GM12878 (cell line): ENCODE data around the gene MFAP4.

Source experiments
- BRCA1 ChIP-seq: IDR thresholded peaks from 2 replicates; pipeline ENCODE4 v1.6.1; 2011; ENCODE audit warnings: low read depth, low read length, improper control_type of control experiment
- DPF2 ChIP-seq: fragments of 450-650 bp; IDR thresholded peaks from 2 replicates; pipeline ENCODE4 v1.6.1; 2017; ENCODE audit warnings: mild to moderate bottlenecking
- EGR1 ChIP-seq, 2 experiments: IDR thresholded peaks; 1 replicate in 1 of 2; 2 replicates in 1 of 2; pipeline ENCODE4 v1.6.1; 2011 to 2012; ENCODE audit warnings: low read depth in 2 of 2, low read length in 2 of 2, borderline replicate concordance in 1 of 2, mild to moderate bottlenecking in 1 of 2, moderate library complexity in 1 of 2
- EZH2 ChIP-seq: IDR thresholded peaks from 2 replicates; pipeline ENCODE4 v1.6.1; 2012; ENCODE audit warnings: low read depth, mild to moderate bottlenecking, control low read depth, inconsistent platforms, low read length, borderline replicate concordance; ENCODE audit not compliant: control insufficient read depth
- PKNOX1 ChIP-seq: fragments of 450-650 bp; IDR thresholded peaks from 2 replicates; pipeline ENCODE4 v1.6.1; 2016; ENCODE audit warnings: mild to moderate bottlenecking
- TCF12 ChIP-seq: IDR thresholded peaks from 2 replicates; pipeline ENCODE4 v1.6.1; 2011; ENCODE audit warnings: low read depth, mild to moderate bottlenecking, low read length
- TF ChIP-seq, protein P1 (sequence below): IDR thresholded peaks from 2 replicates; pipeline ENCODE4 v1.6.1; 2011; ENCODE audit warnings: low read depth, low read length, improper control_type of control experiment, borderline replicate concordance
- TF ChIP-seq, protein P2 (sequence below), 3 experiments: IDR thresholded peaks in 2 of 3; conservative IDR thresholded peaks in 1 of 3; 2 replicates each; pipeline ENCODE4 v1.5.1; 2011; ENCODE audit warnings: low read depth in 3 of 3, low read length in 3 of 3, mild to moderate bottlenecking in 3 of 3, control low read depth in 2 of 3, moderate library complexity in 2 of 3, inconsistent platforms in 1 of 3, mixed read lengths in 1 of 3; ENCODE audit not compliant: control insufficient read depth in 2 of 3, insufficient read depth in 1 of 3; ENCODE audit errors: extremely low read depth in 1 of 3

- no peak for TF ChIP-seq DPF2
- TF ChIP-seq EZH2 = no peak
- TF ChIP-seq, protein P1, sequence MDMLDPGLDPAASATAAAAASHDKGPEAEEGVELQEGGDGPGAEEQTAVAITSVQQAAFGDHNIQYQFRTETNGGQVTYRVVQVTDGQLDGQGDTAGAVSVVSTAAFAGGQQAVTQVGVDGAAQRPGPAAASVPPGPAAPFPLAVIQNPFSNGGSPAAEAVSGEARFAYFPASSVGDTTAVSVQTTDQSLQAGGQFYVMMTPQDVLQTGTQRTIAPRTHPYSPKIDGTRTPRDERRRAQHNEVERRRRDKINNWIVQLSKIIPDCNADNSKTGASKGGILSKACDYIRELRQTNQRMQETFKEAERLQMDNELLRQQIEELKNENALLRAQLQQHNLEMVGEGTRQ = no peak
- TF ChIP-seq, protein P2, sequence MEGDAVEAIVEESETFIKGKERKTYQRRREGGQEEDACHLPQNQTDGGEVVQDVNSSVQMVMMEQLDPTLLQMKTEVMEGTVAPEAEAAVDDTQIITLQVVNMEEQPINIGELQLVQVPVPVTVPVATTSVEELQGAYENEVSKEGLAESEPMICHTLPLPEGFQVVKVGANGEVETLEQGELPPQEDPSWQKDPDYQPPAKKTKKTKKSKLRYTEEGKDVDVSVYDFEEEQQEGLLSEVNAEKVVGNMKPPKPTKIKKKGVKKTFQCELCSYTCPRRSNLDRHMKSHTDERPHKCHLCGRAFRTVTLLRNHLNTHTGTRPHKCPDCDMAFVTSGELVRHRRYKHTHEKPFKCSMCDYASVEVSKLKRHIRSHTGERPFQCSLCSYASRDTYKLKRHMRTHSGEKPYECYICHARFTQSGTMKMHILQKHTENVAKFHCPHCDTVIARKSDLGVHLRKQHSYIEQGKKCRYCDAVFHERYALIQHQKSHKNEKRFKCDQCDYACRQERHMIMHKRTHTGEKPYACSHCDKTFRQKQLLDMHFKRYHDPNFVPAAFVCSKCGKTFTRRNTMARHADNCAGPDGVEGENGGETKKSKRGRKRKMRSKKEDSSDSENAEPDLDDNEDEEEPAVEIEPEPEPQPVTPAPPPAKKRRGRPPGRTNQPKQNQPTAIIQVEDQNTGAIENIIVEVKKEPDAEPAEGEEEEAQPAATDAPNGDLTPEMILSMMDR (IDR thresholded peaks at IDR 0.05 in 2 of 3, conservative IDR thresholded peaks at IDR 0.05 in 1 of 3; ENCODE audit: control insufficient read depth in 2 of 3, extremely low read depth in 1 of 3, insufficient read depth in 1 of 3, low read depth in 3 of 3, low read length in 3 of 3) = no peak
- TF ChIP-seq TCF12 = 0 out of 2 replicates have a peak, but pooled peaks have one; percentile 25
- no peak for TF ChIP-seq PKNOX1
- TF ChIP-seq EGR1 (IDR thresholded peaks at IDR 0.05; ENCODE audit: borderline replicate concordance in 1 of 2, low read depth in 2 of 2, low read length in 2 of 2) = no peak
- TF ChIP-seq BRCA1 = no peak
Measured at GRCh38 chr17:19384723-19385391, 2.1 kb downstream of the MFAP4 start.
